HG02588 (cell line): ENCODE results near the gene DRD5.

Source experiments
- ATAC-seq: cut with Tn5 transposase; IDR thresholded peaks from one replicate; pipeline ENCODE4 v1.9.1; 2021; ENCODE audit warnings: mild to moderate bottlenecking, moderate library complexity; ENCODE audit not compliant: unreplicated experiment

The DRD5 gene

GRCh38 chr4:9812501-9813340 lies 31.3 kb downstream of the DRD5 start:
- ATAC-seq = peak; percentile 79

DNA sequence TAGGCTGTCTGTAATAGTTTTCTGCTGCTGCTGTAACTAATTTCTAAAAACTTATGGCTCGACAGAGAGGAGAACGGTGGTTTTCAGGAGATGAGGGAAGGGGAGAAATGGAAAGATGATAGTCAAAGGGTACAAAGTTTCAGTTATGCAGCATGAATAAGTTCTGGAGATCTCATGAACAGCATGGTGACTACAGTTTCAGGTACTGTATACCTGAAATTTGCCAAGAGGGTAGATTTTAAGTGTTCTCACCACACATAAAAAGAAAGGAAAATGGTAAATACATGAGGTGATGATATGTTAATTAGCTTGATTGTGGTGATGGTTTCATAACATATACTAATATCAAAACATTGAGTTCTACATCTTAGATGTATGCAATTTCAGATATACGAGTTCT lies 34.9 kb downstream of the DRD5 start:
- no peak for ATAC-seq

DNA sequence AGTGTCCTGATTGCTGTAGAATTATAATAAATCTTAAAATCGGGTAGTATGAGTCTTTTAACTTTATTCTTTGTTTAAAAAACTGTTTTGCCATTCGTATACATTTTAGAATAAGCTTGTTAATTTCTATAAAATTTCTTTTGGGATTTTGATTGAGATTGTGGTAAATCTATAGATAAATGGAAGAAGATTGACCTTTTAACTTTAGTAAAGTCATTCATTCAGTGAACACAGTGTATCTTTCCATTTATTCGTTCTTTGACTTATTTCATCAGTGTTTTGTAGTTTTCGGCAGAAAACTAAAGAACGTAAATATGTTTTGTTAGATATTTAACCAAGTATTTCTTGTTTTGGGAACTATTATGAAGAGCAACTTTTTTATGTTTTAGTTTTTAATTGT lies 38.9 kb downstream of the DRD5 start:
- ATAC-seq = no peak

DNA sequence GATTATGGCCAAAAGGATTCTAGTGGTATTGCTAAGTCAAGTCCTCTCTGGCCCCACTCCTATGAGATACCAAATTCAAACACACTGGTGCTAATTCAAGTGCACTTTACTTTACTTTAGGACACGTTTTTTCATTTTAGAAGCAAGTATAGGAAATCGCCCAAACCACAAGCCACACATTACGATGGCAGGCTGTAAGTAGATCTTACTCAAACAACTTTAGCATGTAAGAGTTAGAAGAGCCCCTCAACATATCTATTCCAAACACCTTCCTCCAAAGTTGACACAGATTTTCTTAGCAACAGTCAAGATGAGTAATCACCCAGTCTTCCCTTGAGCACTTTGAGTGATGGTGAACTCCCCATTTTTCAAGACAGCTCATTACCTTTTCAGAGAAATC lies 43.6 kb downstream of the DRD5 start:
- ATAC-seq = peak; percentile 49

- no peak for ATAC-seq
Measured at GRCh38 chr4:9826551-9826950, 45.1 kb downstream of the DRD5 start.

GRCh38 chr4:9832640-9833039 lies 51.2 kb downstream of the DRD5 start:
- ATAC-seq = no peak

- ATAC-seq = no peak
Measured at GRCh38 chr4:9833421-9833820, 52.0 kb downstream of the DRD5 start.
